Measurements from ENCODE around the gene TOMM6. TPM values are rescaled to one million over a fixed set of nuclear protein-coding genes. Genes with fewer than 3 reads are reported as not detected.

Gene TOMM6
- total RNA-seq, 2 donors from 2014 or later, result 109 to 200 TPM

DNA sequence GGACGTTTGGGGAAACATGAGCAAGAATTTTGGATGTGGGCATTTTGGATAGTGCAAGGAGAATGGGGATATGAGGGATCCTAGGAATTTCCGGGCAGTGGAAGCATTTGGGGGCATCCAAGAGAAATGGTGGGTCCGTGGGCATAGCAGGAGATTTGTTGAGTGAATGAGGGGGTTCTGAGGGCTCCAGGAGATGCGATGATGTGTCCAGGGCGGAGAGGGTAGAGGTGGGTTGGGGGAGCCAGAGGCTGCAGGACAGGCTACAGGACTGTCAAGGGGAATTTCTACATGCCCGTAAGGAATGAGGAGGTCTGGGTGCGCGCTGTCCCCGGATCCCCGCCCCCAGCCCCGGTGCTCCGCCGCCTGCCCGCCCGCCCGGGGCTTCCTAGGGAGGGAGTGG is 8.2 kb upstream of the TOMM6 start:
- no peak for DNase-seq

GRCh38 chr6:41779788-41780550 is 7.5 kb upstream of the TOMM6 start, which contains the start of gene FRS3:
Gene FRS3 (minus strand): TSS chr6:41779900. CDS start chr6:41776987, 2,913 bp downstream.
- peak; percentile 100 for DNase-seq
- Histone ChIP-seq H3K27me3 (no peaks in the 10 kb centered on the region), H3K36me3 (no peaks in the 10 kb centered on the region), H3K4me3 (peak within 1 kb of the TSS; percentile 54), H3K9me3 (no peaks in the 10 kb centered on the region), H3K27ac (peak within 1 kb of the TSS; percentile 80), H3K4me1 (peaks cover 6% of the 10 kb centered on the region), H3K9ac (ENCODE audit: low read depth in 2 of 2, low read length in 2 of 2) (peak within 1 kb of the TSS; percentile 74 to 89)
- TF ChIP-seq, protein P1, sequence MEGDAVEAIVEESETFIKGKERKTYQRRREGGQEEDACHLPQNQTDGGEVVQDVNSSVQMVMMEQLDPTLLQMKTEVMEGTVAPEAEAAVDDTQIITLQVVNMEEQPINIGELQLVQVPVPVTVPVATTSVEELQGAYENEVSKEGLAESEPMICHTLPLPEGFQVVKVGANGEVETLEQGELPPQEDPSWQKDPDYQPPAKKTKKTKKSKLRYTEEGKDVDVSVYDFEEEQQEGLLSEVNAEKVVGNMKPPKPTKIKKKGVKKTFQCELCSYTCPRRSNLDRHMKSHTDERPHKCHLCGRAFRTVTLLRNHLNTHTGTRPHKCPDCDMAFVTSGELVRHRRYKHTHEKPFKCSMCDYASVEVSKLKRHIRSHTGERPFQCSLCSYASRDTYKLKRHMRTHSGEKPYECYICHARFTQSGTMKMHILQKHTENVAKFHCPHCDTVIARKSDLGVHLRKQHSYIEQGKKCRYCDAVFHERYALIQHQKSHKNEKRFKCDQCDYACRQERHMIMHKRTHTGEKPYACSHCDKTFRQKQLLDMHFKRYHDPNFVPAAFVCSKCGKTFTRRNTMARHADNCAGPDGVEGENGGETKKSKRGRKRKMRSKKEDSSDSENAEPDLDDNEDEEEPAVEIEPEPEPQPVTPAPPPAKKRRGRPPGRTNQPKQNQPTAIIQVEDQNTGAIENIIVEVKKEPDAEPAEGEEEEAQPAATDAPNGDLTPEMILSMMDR (IDR thresholded peaks at IDR 0.05), result peak; percentile 57
- intact Hi-C loops (cut with DNase I), result loop anchor here (2.0 to 10.0 kb wide), 4 partner anchors 43 to 415 kb away; partner anchors contain the start of gene TFEB

More for the DNA sequence above, 8.2 kb upstream of the TOMM6 start:
- H3K9ac ChIP-seq (ENCODE audit: low read depth in 2 of 2, low read length in 2 of 2), result peak overlapping the region; percentile 70 to 74
- H3K27ac ChIP-seq, result no peak overlapping the region
- TF ChIP-seq, protein P1 (IDR thresholded peaks at IDR 0.05), result no peak
- no peaks in the 10 kb centered on the region for H3K9me3 ChIP-seq
- intact Hi-C loops (cut with DNase I), result loop anchor here (5.0 to 10.0 kb wide), 3 partner anchors 42 to 415 kb away; partner anchors contain the start of gene TFEB
- peaks cover 6% of the 10 kb centered on the region for H3K4me1 ChIP-seq
- no peaks in the 10 kb centered on the region for H3K27me3 ChIP-seq
- H3K36me3 ChIP-seq, result no peaks in the 10 kb centered on the region
- peak overlapping the region; percentile 54 for H3K4me3 ChIP-seq

- no peaks in the 10 kb centered on the region for H3K27me3 ChIP-seq
- DNase-seq, result peak; percentile 74
- intact Hi-C loops (cut with DNase I), result loop anchor here (2.0 kb wide), 1 partner anchor 264 kb away; no protein-coding TSS in a partner anchor
- peak within 1 kb of the TSS; percentile 54 for H3K4me3 ChIP-seq
- no peaks in the 10 kb centered on the region for H3K36me3 ChIP-seq
- H3K4me1 ChIP-seq, result peaks cover 9% of the 10 kb centered on the region
- no peaks in the 10 kb centered on the region for H3K9me3 ChIP-seq
- TF ChIP-seq, protein P1 (IDR thresholded peaks at IDR 0.05), result no peak
- peak within 1 kb of the TSS; percentile 74 to 89 for H3K9ac ChIP-seq (ENCODE audit: low read depth in 2 of 2, low read length in 2 of 2)
- H3K27ac ChIP-seq, result peak within 1 kb of the TSS; percentile 80
These were observed 6.7 kb upstream of the TOMM6 start, which contains the start of gene PRICKLE4 for GRCh38 chr6:41780551-41781365. Gene PRICKLE4 (plus strand): TSS chr6:41780782. CDS start chr6:41783474, 2,692 bp downstream.

DNA sequence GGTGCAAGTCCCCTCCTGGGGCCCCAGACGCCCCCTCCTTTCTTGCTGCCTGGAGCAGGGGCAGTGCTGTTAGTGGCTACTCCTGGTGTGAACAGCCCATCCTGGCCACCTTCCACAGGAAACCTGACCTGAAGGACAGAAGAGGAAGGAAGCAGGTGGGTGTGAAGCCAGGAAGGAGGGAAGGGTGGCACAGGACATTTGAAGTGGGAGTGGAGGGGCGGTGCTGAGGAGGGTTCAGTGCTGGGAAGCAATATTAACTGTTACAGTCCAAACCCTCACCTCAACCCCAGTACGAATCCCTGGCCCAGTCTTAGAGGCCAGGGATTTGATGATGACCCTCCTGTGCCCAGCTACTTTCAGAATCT is 6.1 kb upstream of the TOMM6 start:
- DNase-seq, result peak; percentile 75
- peak overlapping the region; percentile 52 for H3K4me3 ChIP-seq
- peak overlapping the region; percentile 80 for H3K27ac ChIP-seq
- intact Hi-C loops (cut with DNase I), result loop anchor here (2.0 kb wide), 1 partner anchor 263 kb away; no protein-coding TSS in a partner anchor
- H3K4me1 ChIP-seq, result peaks cover 14% of the 10 kb centered on the region
- H3K27me3 ChIP-seq, result no peaks in the 10 kb centered on the region
- no peaks in the 10 kb centered on the region for H3K36me3 ChIP-seq
- TF ChIP-seq, protein P1 (IDR thresholded peaks at IDR 0.05), result no peak
- no peaks in the 10 kb centered on the region for H3K9me3 ChIP-seq
- H3K9ac ChIP-seq (ENCODE audit: low read depth in 2 of 2, low read length in 2 of 2), result peak overlapping the region in 1 of 2 donors; percentile 89

DNA sequence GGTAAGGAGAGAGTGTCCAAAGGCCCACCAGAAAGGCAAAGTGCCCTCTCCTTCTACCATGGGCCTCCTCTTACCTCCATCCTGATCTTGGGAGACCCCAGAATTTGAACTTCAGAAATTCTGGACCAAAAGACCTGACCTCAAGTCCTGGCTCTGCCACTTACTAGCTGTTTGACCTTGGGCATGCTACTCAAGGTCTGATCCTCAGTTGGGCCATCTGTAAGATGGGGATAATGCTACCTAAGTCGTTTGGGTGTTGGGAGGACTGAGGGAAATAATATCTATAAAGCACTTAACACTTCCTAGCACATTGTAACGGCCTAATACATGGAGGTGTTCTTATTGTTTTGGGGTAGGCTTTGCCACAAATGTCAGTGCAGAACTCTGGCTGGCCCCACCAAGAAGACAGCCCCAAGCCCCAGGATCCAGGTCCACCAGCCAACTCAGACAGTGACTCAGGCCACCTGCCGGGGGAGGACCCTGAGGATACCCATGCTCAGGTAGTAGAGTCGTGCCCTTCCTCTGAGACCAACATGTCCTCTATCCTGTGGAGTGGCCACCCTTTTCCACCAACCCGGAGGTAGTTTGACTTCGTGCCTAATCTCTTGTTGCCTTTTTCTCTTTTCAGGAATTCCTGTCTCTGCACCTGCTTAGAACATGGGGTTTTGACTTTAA is 4.3 kb upstream of the TOMM6 start:
- DNase-seq, result no peak
- Histone ChIP-seq H3K36me3 (no peaks in the 10 kb centered on the region), H3K9me3 (no peaks in the 10 kb centered on the region), H3K4me3 (no peak overlapping the region), H3K9ac (ENCODE audit: low read depth in 2 of 2, low read length in 2 of 2) (no peak overlapping the region), H3K4me1 (peaks cover 14% of the 10 kb centered on the region), H3K27me3 (no peaks in the 10 kb centered on the region), H3K27ac (no peak overlapping the region)
- intact Hi-C loops (cut with DNase I), result no loop called here
- TF ChIP-seq, protein P1 (IDR thresholded peaks at IDR 0.05), result no peak

Data from colonic mucosa (tissue), 4 donors.